ENCODE data around the gene ERCC6L2.

The ERCC6L2 gene

GRCh38 chr9:95938724-95939123, 63.2 kb downstream of the ERCC6L2 start:
- TF ChIP-seq SNAI2 (CRISPR knock-in tag; IDR thresholded peaks at IDR 0.05) (no peak), ZNF70 (CRISPR knock-in tag; IDR thresholded peaks at IDR 0.05) (no peak), ZNF565 (CRISPR knock-in tag; conservative IDR thresholded peaks at IDR 0.05; ENCODE audit: low read depth) (no peak), OSR1 (CRISPR knock-in tag; IDR thresholded peaks at IDR 0.05) (no peak), CSDC2 (CRISPR knock-in tag; IDR thresholded peaks at IDR 0.05) (no peak)
- ATAC-seq, result no peak

DNA sequence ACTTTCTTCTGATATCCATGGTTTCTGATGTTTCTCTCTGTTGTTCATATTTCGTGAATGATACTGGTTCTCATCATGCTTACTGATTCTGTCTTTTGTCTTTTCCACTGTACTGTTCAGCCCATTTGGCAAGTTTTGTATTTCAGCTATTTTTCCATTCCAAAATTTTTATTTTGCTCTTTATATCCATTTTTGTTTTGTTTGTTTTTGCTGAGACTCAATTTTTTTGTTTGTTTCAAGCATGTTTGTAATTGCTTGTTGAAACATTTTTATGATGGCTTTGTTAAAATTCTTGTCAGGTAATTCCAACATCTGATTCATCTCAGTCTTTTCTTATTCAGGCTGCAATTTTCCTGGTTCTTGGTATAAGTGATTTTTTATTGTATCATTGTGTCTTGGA, 64.0 kb downstream of the ERCC6L2 start:
- TF ChIP-seq, protein P1, sequence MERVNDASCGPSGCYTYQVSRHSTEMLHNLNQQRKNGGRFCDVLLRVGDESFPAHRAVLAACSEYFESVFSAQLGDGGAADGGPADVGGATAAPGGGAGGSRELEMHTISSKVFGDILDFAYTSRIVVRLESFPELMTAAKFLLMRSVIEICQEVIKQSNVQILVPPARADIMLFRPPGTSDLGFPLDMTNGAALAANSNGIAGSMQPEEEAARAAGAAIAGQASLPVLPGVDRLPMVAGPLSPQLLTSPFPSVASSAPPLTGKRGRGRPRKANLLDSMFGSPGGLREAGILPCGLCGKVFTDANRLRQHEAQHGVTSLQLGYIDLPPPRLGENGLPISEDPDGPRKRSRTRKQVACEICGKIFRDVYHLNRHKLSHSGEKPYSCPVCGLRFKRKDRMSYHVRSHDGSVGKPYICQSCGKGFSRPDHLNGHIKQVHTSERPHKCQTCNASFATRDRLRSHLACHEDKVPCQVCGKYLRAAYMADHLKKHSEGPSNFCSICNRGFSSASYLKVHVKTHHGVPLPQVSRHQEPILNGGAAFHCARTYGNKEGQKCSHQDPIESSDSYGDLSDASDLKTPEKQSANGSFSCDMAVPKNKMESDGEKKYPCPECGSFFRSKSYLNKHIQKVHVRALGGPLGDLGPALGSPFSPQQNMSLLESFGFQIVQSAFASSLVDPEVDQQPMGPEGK (CRISPR knock-in tag; IDR thresholded peaks at IDR 0.05; ENCODE audit: borderline replicate concordance), result no peak
- TF ChIP-seq ZC3H10 (CRISPR knock-in tag; IDR thresholded peaks at IDR 0.05) (no peak), ESRRG (CRISPR knock-in tag; IDR thresholded peaks at IDR 0.05) (no peak), ZFP3 (CRISPR knock-in tag; IDR thresholded peaks at IDR 0.05) (no peak), OSR1 (CRISPR knock-in tag; IDR thresholded peaks at IDR 0.05) (no peak), BACH2 (CRISPR knock-in tag; IDR thresholded peaks at IDR 0.05; ENCODE audit: borderline replicate concordance) (no peak), ZNF565 (CRISPR knock-in tag; conservative IDR thresholded peaks at IDR 0.05; ENCODE audit: low read depth) (no peak), TOX (CRISPR knock-in tag; IDR thresholded peaks at IDR 0.05; ENCODE audit: borderline replicate concordance) (no peak), ZNF8 (CRISPR knock-in tag; IDR thresholded peaks at IDR 0.05) (no peak), RARB (CRISPR knock-in tag; IDR thresholded peaks at IDR 0.05) (no peak), TSHZ2 (CRISPR knock-in tag; IDR thresholded peaks at IDR 0.05) (no peak)
- TF ChIP-seq, protein P2, sequence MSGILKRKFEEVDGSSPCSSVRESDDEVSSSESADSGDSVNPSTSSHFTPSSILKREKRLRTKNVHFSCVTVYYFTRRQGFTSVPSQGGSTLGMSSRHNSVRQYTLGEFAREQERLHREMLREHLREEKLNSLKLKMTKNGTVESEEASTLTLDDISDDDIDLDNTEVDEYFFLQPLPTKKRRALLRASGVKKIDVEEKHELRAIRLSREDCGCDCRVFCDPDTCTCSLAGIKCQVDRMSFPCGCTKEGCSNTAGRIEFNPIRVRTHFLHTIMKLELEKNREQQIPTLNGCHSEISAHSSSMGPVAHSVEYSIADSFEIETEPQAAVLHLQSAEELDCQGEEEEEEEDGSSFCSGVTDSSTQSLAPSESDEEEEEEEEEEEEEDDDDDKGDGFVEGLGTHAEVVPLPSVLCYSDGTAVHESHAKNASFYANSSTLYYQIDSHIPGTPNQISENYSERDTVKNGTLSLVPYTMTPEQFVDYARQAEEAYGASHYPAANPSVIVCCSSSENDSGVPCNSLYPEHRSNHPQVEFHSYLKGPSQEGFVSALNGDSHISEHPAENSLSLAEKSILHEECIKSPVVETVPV (CRISPR knock-in tag; IDR thresholded peaks at IDR 0.05), result no peak
- ATAC-seq, result no peak

DNA sequence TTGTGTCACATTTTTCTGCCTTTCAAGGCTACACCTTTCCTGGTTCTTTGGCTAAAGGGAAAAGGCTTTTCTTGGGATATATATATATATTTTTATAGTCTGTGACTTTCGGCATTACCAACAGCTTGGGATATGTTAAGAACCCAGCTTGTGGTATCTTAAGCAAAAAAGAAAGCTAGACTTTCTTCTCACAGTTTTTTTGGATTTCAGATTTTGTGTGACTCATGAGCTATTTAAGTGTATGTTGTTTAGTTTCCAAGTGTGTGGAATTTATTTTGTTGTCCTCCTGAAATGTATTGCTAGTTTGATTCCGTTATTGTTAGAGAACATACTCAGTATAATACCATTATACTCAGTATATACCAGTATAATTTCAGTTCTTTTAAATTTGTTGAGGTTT, 64.8 kb downstream of the ERCC6L2 start:
- no peak for ATAC-seq
- no peak for TF ChIP-seq SNAI2 (CRISPR knock-in tag; IDR thresholded peaks at IDR 0.05)
- no peak for TF ChIP-seq PPARA (CRISPR knock-in tag; IDR thresholded peaks at IDR 0.05; ENCODE audit: borderline replicate concordance)
- TF ChIP-seq ESRRG (CRISPR knock-in tag; IDR thresholded peaks at IDR 0.05), result no peak
- TF ChIP-seq ZFP30 (CRISPR knock-in tag; IDR thresholded peaks at IDR 0.05), result no peak
- no peak for TF ChIP-seq POU6F1 (CRISPR knock-in tag; IDR thresholded peaks at IDR 0.05; ENCODE audit: borderline replicate concordance, low read depth)
- no peak for TF ChIP-seq ZNF8 (CRISPR knock-in tag; IDR thresholded peaks at IDR 0.05)
- TF ChIP-seq ZFP3 (CRISPR knock-in tag; IDR thresholded peaks at IDR 0.05), result no peak

DNA sequence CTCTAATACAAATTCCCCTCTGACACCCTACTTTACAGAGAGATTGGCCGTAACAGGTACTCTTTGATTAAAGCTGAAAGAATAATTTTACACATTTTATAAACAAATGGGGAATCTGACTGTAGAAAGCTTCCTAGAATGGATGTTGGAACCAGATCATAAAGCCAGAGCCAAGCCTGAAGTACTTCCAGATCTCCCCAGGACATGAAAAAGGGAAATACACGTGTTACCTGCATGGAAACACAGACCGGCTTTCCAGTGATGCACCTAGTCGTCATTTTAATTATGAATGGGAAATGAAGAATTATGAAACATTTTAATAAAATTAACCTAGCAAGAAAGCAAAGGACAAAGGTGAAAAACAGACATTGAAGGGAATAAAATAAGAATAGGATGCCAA, 66.5 kb downstream of the ERCC6L2 start:
- TF ChIP-seq, protein P2 (CRISPR knock-in tag; IDR thresholded peaks at IDR 0.05), result no peak
- ATAC-seq, result no peak
